Activated naive CD4-positive, alpha-beta T cell treated with anti-CD3 and anti-CD28 coated beads, Interleukin-2, amount 50 U/mL, for 24 hours (primary cell): ENCODE results near the gene SERPINE1.
A peak's percentile ranks its signal among the peaks of the same experiment; 100 is the strongest.
"Not testable (repeated sequence)": the region's sequence is repeated elsewhere in the genome, so short reads cannot be mapped to it uniquely, and the experiment has no call there.

ENCODE experiments used
- H3K27ac Mint-ChIP-seq: one replicate; pipeline ENCODE4 v1.8.0; 2021; ENCODE audit warnings: mild to moderate bottlenecking, mixed read lengths
- H3K27me3 Mint-ChIP-seq: one replicate; pipeline ENCODE4 v1.8.0; 2021; ENCODE audit warnings: mixed read lengths
- H3K36me3 Mint-ChIP-seq: one replicate; pipeline ENCODE4 v1.8.0; 2021; ENCODE audit warnings: mixed read lengths
- H3K4me1 Mint-ChIP-seq: one replicate; pipeline ENCODE4 v1.8.0; 2021; ENCODE audit warnings: mixed read lengths
- H3K4me3 Mint-ChIP-seq: one replicate; pipeline ENCODE4 v1.8.0; 2021; ENCODE audit warnings: mild to moderate bottlenecking, mixed read lengths
- H3K9me3 Mint-ChIP-seq: one replicate; pipeline ENCODE4 v1.8.0; 2021; ENCODE audit warnings: mixed read lengths

SERPINE1 gene

GRCh38 chr7:101126651-101127459 is at the start of gene SERPINE1:
TSS of gene SERPINE1 (plus strand) at chr7:101127104. CDS start at chr7:101128394, 1,290 bp downstream.
- Mint-ChIP-seq H3K27ac (peak within 1 kb of the TSS; percentile 77), H3K4me3 (peak within 1 kb of the TSS; percentile 30), H3K36me3 (no peaks in the 10 kb centered on the region), H3K4me1 (peaks cover 27% of the 10 kb centered on the region), H3K27me3 (peaks cover 28% of the 10 kb centered on the region), H3K9me3 (no peaks in the 10 kb centered on the region)

- Mint-ChIP-seq H3K36me3 (no peaks in the 10 kb centered on the region), H3K4me3 (no peak overlapping the region), H3K27ac (no peak overlapping the region), H3K9me3 (no peaks in the 10 kb centered on the region), H3K27me3 (no peaks in the 10 kb centered on the region), H3K4me1 (peaks cover 7% of the 10 kb centered on the region)
Observed at GRCh38 chr7:101077303-101078086, 49.4 kb upstream of the SERPINE1 start.

GRCh38 chr7:101081432-101081831 is 45.5 kb upstream of the SERPINE1 start:
- Mint-ChIP-seq H3K4me3 (no peak overlapping the region), H3K27me3 (no peaks in the 10 kb centered on the region), H3K4me1 (peaks cover 23% of the 10 kb centered on the region), H3K36me3 (peaks cover 2% of the 10 kb centered on the region), H3K9me3 (no peaks in the 10 kb centered on the region), H3K27ac (no peak overlapping the region)

GRCh38 chr7:101084865-101085161 is 42.1 kb upstream of the SERPINE1 start:
- Mint-ChIP-seq H3K4me1 (peaks cover 36% of the 10 kb centered on the region), H3K36me3 (peaks cover 3% of the 10 kb centered on the region), H3K27ac (peak overlapping the region; percentile 96), H3K27me3 (no peaks in the 10 kb centered on the region), H3K9me3 (no peaks in the 10 kb centered on the region), H3K4me3 (peak overlapping the region; percentile 94)

GRCh38 chr7:101085162-101085964 is 41.5 kb upstream of the SERPINE1 start, which contains the start of gene TRIM56:
TSS of gene TRIM56 (plus strand) at chr7:101085481. CDS start at chr7:101087313, 1,832 bp downstream.
- Mint-ChIP-seq H3K4me3 (peak within 1 kb of the TSS; percentile 94), H3K9me3 (no peaks in the 10 kb centered on the region)

GRCh38 chr7:101087334-101088068 is 39.4 kb upstream of the SERPINE1 start:
- Mint-ChIP-seq H3K4me3 (no peak overlapping the region), H3K36me3 (peaks cover 8% of the 10 kb centered on the region), H3K27ac (no peak overlapping the region), H3K9me3 (no peaks in the 10 kb centered on the region), H3K4me1 (peaks cover 45% of the 10 kb centered on the region), H3K27me3 (no peaks in the 10 kb centered on the region)

More at GRCh38 chr7:101085162-101085964, 41.5 kb upstream of the SERPINE1 start, which contains the start of gene TRIM56:
- Mint-ChIP-seq H3K27me3 (no peaks in the 10 kb centered on the region), H3K4me1 (peaks cover 37% of the 10 kb centered on the region), H3K27ac (peak within 1 kb of the TSS; percentile 96), H3K36me3 (peaks cover 3% of the 10 kb centered on the region)

GRCh38 chr7:101088069-101088425 is 38.9 kb upstream of the SERPINE1 start:
- Mint-ChIP-seq H3K4me3 (peak overlapping the region; percentile 30), H3K27me3 (no peaks in the 10 kb centered on the region), H3K9me3 (no peaks in the 10 kb centered on the region), H3K4me1 (peaks cover 45% of the 10 kb centered on the region), H3K36me3 (peaks cover 8% of the 10 kb centered on the region), H3K27ac (no peak overlapping the region)

- H3K27ac Mint-ChIP-seq: peak overlapping the region; percentile 70
- peaks cover 8% of the 10 kb centered on the region for H3K36me3 Mint-ChIP-seq
- H3K27me3 Mint-ChIP-seq: no peaks in the 10 kb centered on the region
- no peaks in the 10 kb centered on the region for H3K9me3 Mint-ChIP-seq
- peaks cover 47% of the 10 kb centered on the region for H3K4me1 Mint-ChIP-seq
- peak overlapping the region; percentile 36 for H3K4me3 Mint-ChIP-seq
Observed at GRCh38 chr7:101088858-101089529, 37.9 kb upstream of the SERPINE1 start.

- Mint-ChIP-seq H3K4me1 (peaks cover 47% of the 10 kb centered on the region), H3K36me3 (peaks cover 7% of the 10 kb centered on the region)
Observed at GRCh38 chr7:101089876-101090275, 37.0 kb upstream of the SERPINE1 start.

GRCh38 chr7:101092266-101092905 is 34.5 kb upstream of the SERPINE1 start:
- peaks cover 33% of the 10 kb centered on the region for H3K4me1 Mint-ChIP-seq
- not testable (repeated sequence) for H3K36me3 Mint-ChIP-seq, H3K27ac Mint-ChIP-seq, H3K4me3 Mint-ChIP-seq, H3K9me3 Mint-ChIP-seq, H3K27me3 Mint-ChIP-seq

More at GRCh38 chr7:101089876-101090275, 37.0 kb upstream of the SERPINE1 start:
- Mint-ChIP-seq H3K9me3 (no peaks in the 10 kb centered on the region), H3K27ac (peak overlapping the region; percentile 70), H3K4me3 (peak overlapping the region; percentile 36), H3K27me3 (no peaks in the 10 kb centered on the region)

GRCh38 chr7:101093906-101094305 is 33.0 kb upstream of the SERPINE1 start:
- no peak overlapping the region for H3K27ac Mint-ChIP-seq
- peaks cover 34% of the 10 kb centered on the region for H3K4me1 Mint-ChIP-seq

GRCh38 chr7:101094376-101094775 is 32.5 kb upstream of the SERPINE1 start:
- no peaks in the 10 kb centered on the region for H3K9me3 Mint-ChIP-seq
- H3K27me3 Mint-ChIP-seq: no peaks in the 10 kb centered on the region
- no peak overlapping the region for H3K4me3 Mint-ChIP-seq
- peaks cover 33% of the 10 kb centered on the region for H3K4me1 Mint-ChIP-seq
- H3K27ac Mint-ChIP-seq: no peak overlapping the region
- peaks cover 7% of the 10 kb centered on the region for H3K36me3 Mint-ChIP-seq

More at GRCh38 chr7:101093906-101094305, 33.0 kb upstream of the SERPINE1 start:
- Mint-ChIP-seq H3K36me3 (peaks cover 7% of the 10 kb centered on the region), H3K4me3 (no peak overlapping the region), H3K27me3 (no peaks in the 10 kb centered on the region), H3K9me3 (no peaks in the 10 kb centered on the region)

- Mint-ChIP-seq H3K27me3 (no peaks in the 10 kb centered on the region), H3K9me3 (no peaks in the 10 kb centered on the region), H3K4me1 (peaks cover 33% of the 10 kb centered on the region), H3K36me3 (peaks cover 5% of the 10 kb centered on the region), H3K27ac (no peak overlapping the region), H3K4me3 (no peak overlapping the region)
Observed at GRCh38 chr7:101094791-101095375, 32.0 kb upstream of the SERPINE1 start.
